H1 (cell line): Measurements from ENCODE around the gene SELENBP1. TPM values are rescaled to one million over a fixed set of nuclear protein-coding genes. Genes with fewer than 3 reads are reported as not detected.
A peak's percentile ranks its signal among the peaks of the same experiment; 100 is the strongest.

ENCODE experiments used
- CTCF ChIA-PET: fragments of 300-600 bp; sonication (Branson Sonifier 250); formaldehyde crosslinking; loops from one replicate; lab custom pipeline; 2021; ENCODE audit not compliant: partially characterized antibody; lab: Charles Lee
- POLR2A ChIA-PET: fragments of 300-600 bp; sonication (Branson Sonifier 250); formaldehyde crosslinking; loops from one replicate; lab custom pipeline; 2021; ENCODE audit warnings: inconsistent platforms; ENCODE audit not compliant: partially characterized antibody; lab: Charles Lee
- DNase-seq, 2 experiments: peaks; one replicate each; pipeline versions ENCODE4 v3.0.0 to v3.0.0-alpha.2; 2010 to 2022; ENCODE audit warnings: low spot score in 2 of 2, low read depth in 1 of 2, mixed read lengths in 1 of 2
- FAIRE-seq: peaks from 2 replicates; lab custom pipeline; 2011; peaks lifted over from hg19 to GRCh38; lab: Jason Lieb, UNC
- H2AFZ ChIP-seq: 2 replicates; pipeline ENCODE4 v1.8.1; 2012; ENCODE audit warnings: low read length, inconsistent platforms
- H2AK5ac ChIP-seq: 2 replicates; pipeline ENCODE4 v1.6.1; 2013; ENCODE audit warnings: low read depth, low read length
- H2BK120ac ChIP-seq: replicated peaks from 2 replicates; pipeline ENCODE3; 2013; ENCODE audit warnings: low read depth, low read length, inconsistent platforms
- H2BK12ac ChIP-seq: 2 replicates; pipeline ENCODE4 v1.6.1; 2013; ENCODE audit warnings: low read depth, low read length
- H2BK15ac ChIP-seq: 2 replicates; pipeline ENCODE4 v1.6.1; 2013; ENCODE audit warnings: low read length
- H2BK20ac ChIP-seq: 2 replicates; pipeline ENCODE4 v1.6.1; 2013; ENCODE audit warnings: low read length
- H2BK5ac ChIP-seq: 2 replicates; pipeline ENCODE4 v1.6.1; 2013; ENCODE audit warnings: low read depth, low read length
- H3K14ac ChIP-seq: 2 replicates; pipeline ENCODE4 v1.6.1; 2013; ENCODE audit warnings: inconsistent platforms; ENCODE audit not compliant: insufficient read length
- H3K18ac ChIP-seq: 2 replicates; pipeline ENCODE4 v1.6.1; 2013; ENCODE audit warnings: low read length; ENCODE audit errors: extremely low read depth
- H3K23ac ChIP-seq: 2 replicates; pipeline ENCODE4 v1.6.1; 2013; ENCODE audit warnings: inconsistent platforms; ENCODE audit not compliant: insufficient read length
- H3K23me2 ChIP-seq: 2 replicates; pipeline ENCODE4 v1.6.1; 2013; ENCODE audit warnings: low read depth, low read length
- H3K27ac ChIP-seq: 2 replicates; pipeline ENCODE4 v1.6.1; 2011; ENCODE audit warnings: low read depth, low read length, inconsistent platforms
- H3K27me3 ChIP-seq, 4 experiments: replicated peaks in 1 of 4; 1 replicate in 1 of 4; 2 replicates in 3 of 4; pipeline versions ENCODE4 v1.6.1 to v1.8.1; 2011 to 2013; ENCODE audit warnings: low read length in 3 of 4, mild to moderate bottlenecking in 3 of 4, inconsistent platforms in 2 of 4, mixed read lengths in 2 of 4, moderate library complexity in 1 of 4; ENCODE audit not compliant: control insufficient read depth in 3 of 4, insufficient read depth in 3 of 4; ENCODE audit errors: extremely low read depth in 1 of 4
- H3K36me3 ChIP-seq, 4 experiments: 2 replicates each; pipeline versions ENCODE4 v1.6.1 to v1.8.1; 2011 to 2013; ENCODE audit warnings: mild to moderate bottlenecking in 4 of 4, low read length in 3 of 4, moderate library complexity in 2 of 4, control low read depth in 1 of 4, inconsistent platforms in 1 of 4; ENCODE audit not compliant: insufficient read depth in 4 of 4, control insufficient read depth in 2 of 4
- H3K4ac ChIP-seq: replicated peaks from 2 replicates; pipeline ENCODE3; 2013; ENCODE audit warnings: low read length, low read depth, mixed read lengths, inconsistent platforms; ENCODE audit not compliant: insufficient read length
- H3K4me1 ChIP-seq, 4 experiments: replicated peaks in 1 of 4; 1 replicate in 1 of 4; 2 replicates in 3 of 4; pipeline versions ENCODE4 v1.6.1 to v1.8.1; 2011 to 2013; ENCODE audit warnings: low read length in 3 of 4, inconsistent platforms in 2 of 4, mixed read lengths in 1 of 4; ENCODE audit not compliant: insufficient read depth in 4 of 4, control insufficient read depth in 3 of 4
- H3K4me2 ChIP-seq, 2 experiments: 2 replicates each; pipeline versions ENCODE4 v1.6.1 to v1.8.1; 2011 to 2013; ENCODE audit warnings: low read depth in 2 of 2, low read length in 2 of 2, control low read depth in 1 of 2, inconsistent platforms in 1 of 2, mild to moderate bottlenecking in 1 of 2; ENCODE audit not compliant: insufficient read depth in 1 of 2
- H3K4me3 ChIP-seq, 4 experiments: fragments of 200-600, 300-600 bp in 1 of 4; sonication (generic), shearing (Covaris generic), sonication (Bioruptor Twin) in 1 of 4; 2 replicates each; pipeline versions ENCODE4 v1.5.1 to v1.8.1; 2011 to 2016; ENCODE audit warnings: low read length in 4 of 4, low read depth in 3 of 4, control low read depth in 2 of 4, inconsistent platforms in 2 of 4, mild to moderate bottlenecking in 2 of 4, mixed read lengths in 1 of 4, moderate library complexity in 1 of 4; ENCODE audit not compliant: insufficient read depth in 2 of 4; ENCODE audit errors: extremely low read depth in 1 of 4
- H3K56ac ChIP-seq: replicated peaks from 2 replicates; pipeline ENCODE3; 2013; ENCODE audit warnings: low read depth, mild to moderate bottlenecking, mixed read lengths, low read length, inconsistent platforms; ENCODE audit not compliant: insufficient read length
- H3K79me1 ChIP-seq: 2 replicates; pipeline ENCODE4 v1.6.1; 2013; ENCODE audit warnings: low read depth, low read length, control low read depth
- H3K79me2 ChIP-seq, 2 experiments: 2 replicates each; pipeline versions ENCODE4 v1.6.1 to v1.8.1; 2012 to 2013; ENCODE audit warnings: low read length in 2 of 2, mild to moderate bottlenecking in 2 of 2, inconsistent platforms in 1 of 2; ENCODE audit not compliant: insufficient read depth in 2 of 2, control insufficient read depth in 1 of 2
- H3K9ac ChIP-seq, 4 experiments: replicated peaks in 1 of 4; 1 replicate in 1 of 4; 2 replicates in 3 of 4; pipeline versions ENCODE4 v1.6.1 to v1.8.1; 2011 to 2013; ENCODE audit warnings: low read depth in 3 of 4, low read length in 3 of 4, control low read depth in 2 of 4, mild to moderate bottlenecking in 2 of 4, moderate library complexity in 2 of 4, inconsistent platforms in 1 of 4; ENCODE audit errors: extremely low read depth in 1 of 4
- H3K9me3 ChIP-seq, 2 experiments: 2 replicates each; pipeline versions ENCODE4 v1.6.1 to v1.8.1; 2012 to 2013; ENCODE audit warnings: mild to moderate bottlenecking in 2 of 2, moderate library complexity in 2 of 2, control low read depth in 1 of 2, inconsistent platforms in 1 of 2, low read depth in 1 of 2, low read length in 1 of 2, mixed read lengths in 1 of 2; ENCODE audit not compliant: insufficient read depth in 2 of 2
- H4K20me1 ChIP-seq, 2 experiments: replicated peaks in 1 of 2; 2 replicates each; pipeline versions ENCODE3 to v1.8.1; 2011 to 2013; ENCODE audit warnings: inconsistent platforms in 2 of 2, low read length in 2 of 2, mild to moderate bottlenecking in 1 of 2; ENCODE audit not compliant: insufficient read depth in 2 of 2, control insufficient read depth in 1 of 2
- H4K5ac ChIP-seq: 2 replicates; pipeline ENCODE4 v1.6.1; 2013; ENCODE audit warnings: low read length, low read depth, mixed read lengths, inconsistent platforms; ENCODE audit not compliant: insufficient read length
- H4K8ac ChIP-seq: 2 replicates; pipeline ENCODE4 v1.8.0; 2013; ENCODE audit warnings: mild to moderate bottlenecking, moderate library complexity, low read length, inconsistent platforms; ENCODE audit not compliant: insufficient read depth; ENCODE audit errors: extremely low read depth
- H4K91ac ChIP-seq: replicated peaks from 2 replicates; pipeline ENCODE3; 2013; ENCODE audit warnings: low read length, mixed read lengths, inconsistent platforms; ENCODE audit not compliant: insufficient read length
- CTBP2 ChIP-seq: IDR thresholded peaks from 2 replicates; pipeline ENCODE4 v1.7.0; 2011; ENCODE audit warnings: borderline replicate concordance, mild to moderate bottlenecking, moderate library complexity, mixed read lengths, low read length; ENCODE audit not compliant: insufficient read depth, insufficient read length
- HDAC2 ChIP-seq, 2 experiments: fragments of 300-600 bp in 1 of 2; sonication (generic) in 1 of 2; IDR thresholded peaks; 2 replicates each; pipeline ENCODE4 v1.6.1; 2011 to 2012; ENCODE audit warnings: low read depth in 2 of 2, low read length in 2 of 2, mild to moderate bottlenecking in 2 of 2, moderate library complexity in 2 of 2, borderline replicate concordance in 1 of 2, inconsistent platforms in 1 of 2
- WGBS, 2 experiments: shearing (Covaris generic) in 1 of 2; methylation state at CpG; one replicate each; pipeline versions ENCODE4 v1.1.6 to v1.1.7; 2013 to 2015; ENCODE audit warnings: low lambda C conversion rate in 2 of 2, mixed read lengths in 2 of 2, inconsistent platforms in 1 of 2, low coverage in 1 of 2, missing lambda C conversion rate in 1 of 2; ENCODE audit not compliant: insufficient replicate concordance in 2 of 2, insufficient coverage in 1 of 2, insufficient read length in 1 of 2; ENCODE audit errors: extremely low coverage in 1 of 2, missing lambda C conversion rate in 1 of 2; 5-methylcytosine and 5-hydroxymethylcytosine counted together
- polyA plus RNA-seq, 7 experiments: library from polyadenylated mRNA; depleted of rRNA in 3 of 7; stranded (reverse) in 5 of 7; unstranded in 2 of 7; fragments of >200 nt in 5 of 7; fragments of 200-250 nt in 2 of 7; gene quantifications; 1 replicate in 5 of 7; 2 replicates in 1 of 7; 4 replicates in 1 of 7; pipeline versions ENCODE4 v1.2.1 to v1.2.3, GENCODE V29; 2011 to 2013; ENCODE audit warnings: missing spikeins in 2 of 7, mixed read lengths in 2 of 7
- total RNA-seq: library from RNA; stranded (reverse); fragmentation: NEBNext Ultra II Directional; extraction: Animal tissue kit (Norgen Biotek cat#: 25700); gene quantifications from 2 replicates; pipeline ENCODE4 v1.2.1, GENCODE V29; 2021

Gene SELENBP1
- total and polyA plus RNA-seq, 2 of the 8 experiments (the other 6 are each of a cell fraction or from before 2014, with no cell fraction given): 20.0 to 32.4 TPM

- no peak overlapping the region for H3K18ac ChIP-seq
- ChIA-PET POLR2A (interaction anchor here (1.0 to 5.9 kb wide), 17 partner anchors 8 to 213 kb away, joined by 3 to 46 read pairs (median 10); partner anchors contain the start of genes PSMB4, RFX5, SELENBP1 and TUFT1), CTCF (interaction anchor here (0.7 to 11.1 kb wide), 9 partner anchors 14 to 79 kb away, joined by 3 to 79 read pairs (median 10); no protein-coding TSS in a partner anchor)
- H3K36me3 ChIP-seq: peaks cover 3 to 7% (median 4%) of the 10 kb centered on the region in 4 experiments; a peak in 5 of 8 replicates
- H3K27me3 ChIP-seq: no peaks in the 10 kb centered on the region
- H2BK15ac ChIP-seq: no peak overlapping the region
- H3K23ac ChIP-seq: no peak overlapping the region
- peak overlapping the region in 3 of 4 experiments; percentile 8 to 83 (median 75); a peak in 5 of 8 replicates for H3K4me3 ChIP-seq
- H3K14ac ChIP-seq: no peak overlapping the region
- no peak overlapping the region for H2BK12ac ChIP-seq
- 88% methylated on average over 5 of the region's 5 CpGs; no CpG with 5 or more reads in 1 of the 2 experiments for WGBS, 2 experiments
- H4K8ac ChIP-seq: no peak overlapping the region
- no peak for FAIRE-seq
- DNase-seq: no peak
- H3K79me1 ChIP-seq: 0 out of 2 replicates have a peak, but pooled peaks cover 2% of the 10 kb centered on the region
- peaks cover 2 to 8% (median 5%) of the 10 kb centered on the region in 4 experiments; a peak in 5 of 7 replicates for H3K4me1 ChIP-seq
- peak overlapping the region in 1 of 4 experiments; percentile 81; a peak in 1 of 7 replicates for H3K9ac ChIP-seq
- peaks cover 0 to 16% of the 10 kb centered on the region in 2 experiments; a peak in 3 of 4 replicates for H3K79me2 ChIP-seq
- H2BK5ac ChIP-seq: no peak overlapping the region
- H2AK5ac ChIP-seq: no peak overlapping the region
- no peaks in the 10 kb centered on the region for H4K20me1 ChIP-seq
- H3K27ac ChIP-seq: no peak overlapping the region
- TF ChIP-seq CTBP2: no peak
- TF ChIP-seq HDAC2 (IDR thresholded peaks at IDR 0.05; ENCODE audit: borderline replicate concordance in 1 of 2, low read depth in 2 of 2, low read length in 2 of 2): no peak
- peak overlapping the region; percentile 82 to 88; a peak in 3 of 4 replicates for H3K4me2 ChIP-seq
- no peak overlapping the region for H2AFZ ChIP-seq
- no peak overlapping the region for H2BK20ac ChIP-seq
- no peak overlapping the region for H4K5ac ChIP-seq
- no peak overlapping the region for H3K4ac ChIP-seq
- no peak overlapping the region for H2BK120ac ChIP-seq
- H3K56ac ChIP-seq: no peak overlapping the region
- peaks cover 13% of the 10 kb centered on the region for H3K23me2 ChIP-seq
- H3K9me3 ChIP-seq: no peaks in the 10 kb centered on the region
- H4K91ac ChIP-seq: no peak overlapping the region
Observed at GRCh38 chr1:151325646-151326429, 46.7 kb downstream of the SELENBP1 start.
